ENCODE data around the gene PLXNA1.

PLXNA1 gene

DNA sequence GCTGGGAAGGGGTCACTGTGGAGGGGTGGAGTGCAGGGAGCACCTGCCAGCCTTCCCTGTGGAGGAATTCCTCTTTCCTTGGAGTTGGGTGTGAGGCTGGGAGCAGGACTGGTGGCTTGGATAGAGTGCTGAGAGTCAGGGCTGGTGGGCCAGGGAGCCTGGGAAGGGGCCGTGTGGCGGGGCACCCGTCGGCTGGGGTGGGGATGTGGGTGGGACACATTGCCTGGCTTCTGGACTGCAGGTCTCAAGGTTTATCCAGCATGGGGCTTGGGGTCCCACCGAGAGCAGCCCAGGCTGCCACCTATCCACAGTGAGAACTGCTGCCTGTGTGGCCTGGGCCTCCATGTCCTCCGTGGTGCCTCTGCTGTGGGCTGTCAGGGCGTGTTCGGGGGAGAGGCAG lies 4.7 kb downstream of the PLXNA1 start:
- no peak for DNase-seq (ENCODE audit: low read depth)

DNA sequence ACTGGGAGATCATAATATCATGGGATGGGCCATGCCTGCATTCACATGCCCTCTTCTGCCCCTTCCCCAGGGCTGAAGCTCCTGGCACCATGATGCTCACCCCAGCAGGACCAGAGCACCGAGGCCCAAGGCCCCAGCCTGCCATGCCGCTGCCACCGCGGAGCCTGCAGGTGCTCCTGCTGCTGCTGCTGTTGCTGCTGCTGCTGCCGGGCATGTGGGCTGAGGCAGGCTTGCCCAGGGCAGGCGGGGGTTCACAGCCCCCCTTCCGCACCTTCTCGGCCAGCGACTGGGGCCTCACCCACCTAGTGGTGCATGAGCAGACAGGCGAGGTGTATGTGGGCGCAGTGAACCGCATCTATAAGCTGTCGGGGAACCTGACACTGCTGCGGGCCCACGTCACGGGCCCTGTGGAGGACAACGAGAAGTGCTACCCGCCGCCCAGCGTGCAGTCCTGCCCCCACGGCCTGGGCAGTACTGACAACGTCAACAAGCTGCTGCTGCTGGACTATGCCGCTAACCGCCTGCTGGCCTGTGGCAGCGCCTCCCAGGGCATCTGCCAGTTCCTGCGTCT lies 5.6 kb downstream of the PLXNA1 start:
- no peak for DNase-seq (ENCODE audit: low read depth)

DNA sequence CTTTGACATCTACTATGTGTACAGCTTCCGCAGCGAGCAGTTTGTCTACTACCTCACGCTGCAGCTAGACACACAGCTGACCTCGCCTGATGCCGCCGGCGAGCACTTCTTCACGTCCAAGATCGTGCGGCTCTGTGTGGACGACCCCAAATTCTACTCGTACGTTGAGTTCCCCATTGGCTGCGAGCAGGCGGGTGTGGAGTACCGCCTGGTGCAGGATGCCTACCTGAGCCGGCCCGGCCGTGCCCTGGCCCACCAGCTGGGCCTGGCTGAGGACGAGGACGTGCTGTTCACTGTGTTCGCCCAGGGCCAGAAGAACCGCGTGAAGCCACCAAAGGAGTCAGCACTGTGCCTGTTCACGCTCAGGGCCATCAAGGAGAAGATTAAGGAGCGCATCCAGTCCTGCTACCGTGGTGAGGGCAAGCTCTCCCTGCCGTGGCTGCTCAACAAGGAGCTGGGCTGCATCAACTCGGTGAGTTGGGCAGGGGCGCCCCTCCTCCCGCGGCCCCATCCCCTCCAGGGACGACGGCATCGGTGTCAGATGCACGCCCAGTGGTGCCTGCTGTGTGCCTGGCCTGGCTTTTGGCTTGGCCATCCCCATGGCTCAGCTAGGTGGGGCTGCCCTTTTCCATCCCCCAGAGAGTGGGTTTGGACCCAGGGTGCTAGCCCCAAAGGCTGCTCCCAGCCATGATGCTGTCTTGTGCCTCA lies 6.6 kb downstream of the PLXNA1 start:
- DNase-seq (ENCODE audit: low read depth), result no peak

DNA sequence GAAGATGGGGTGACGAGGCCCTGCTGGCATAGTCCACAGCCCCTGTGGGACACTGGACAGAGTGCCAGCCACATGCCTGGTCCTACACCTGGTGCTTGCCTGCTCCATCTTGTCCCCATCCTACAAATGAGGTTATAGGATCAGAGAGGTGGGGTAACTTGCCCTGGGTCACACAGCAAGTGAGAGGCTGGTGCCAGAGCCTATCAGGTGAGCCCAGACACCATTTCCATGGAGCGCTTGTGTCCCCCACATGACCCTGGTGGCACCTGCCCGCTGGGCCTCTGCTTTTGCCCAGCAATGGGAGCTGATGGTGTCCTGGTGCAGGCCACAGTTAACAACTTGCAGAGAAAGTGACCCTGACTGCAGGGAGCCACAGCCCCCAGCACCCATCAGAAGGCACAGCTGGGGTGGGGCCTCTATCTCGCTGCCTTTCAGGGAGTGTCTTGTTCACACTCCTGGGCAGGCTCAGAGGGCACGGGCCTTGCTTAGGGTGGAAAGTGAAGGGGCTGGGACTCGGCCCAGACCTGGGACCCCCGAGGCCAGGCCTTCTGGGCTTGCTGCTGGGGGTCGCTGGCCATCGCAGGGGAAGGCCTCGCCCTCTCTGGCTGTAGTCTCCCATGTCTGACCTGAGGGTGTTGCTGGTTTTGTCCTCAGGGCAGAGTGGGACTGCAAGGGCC lies 7.2 kb downstream of the PLXNA1 start:
- no peak for DNase-seq (ENCODE audit: low read depth)

DNA sequence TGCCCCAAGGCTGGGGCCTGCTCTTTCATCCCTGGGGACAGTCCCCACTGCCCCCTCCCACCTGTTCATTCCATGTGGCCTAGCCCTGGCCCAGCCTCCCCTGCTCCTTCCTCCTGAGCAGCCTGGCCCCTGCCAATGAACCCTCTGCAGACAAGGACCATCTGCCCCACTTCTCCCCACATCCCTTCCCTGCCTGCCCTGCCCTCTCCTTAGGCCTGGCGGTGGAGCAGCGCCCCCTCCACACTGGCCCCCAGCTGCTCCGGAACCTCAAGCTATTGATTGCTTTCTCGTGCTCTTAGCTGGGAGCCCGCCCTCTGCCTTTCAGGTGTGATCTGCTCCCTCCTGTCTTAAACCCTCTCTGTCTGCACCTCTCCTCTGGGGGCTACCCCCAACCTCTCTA lies 8.0 kb downstream of the PLXNA1 start:
- DNase-seq (ENCODE audit: low read depth), result no peak

DNA sequence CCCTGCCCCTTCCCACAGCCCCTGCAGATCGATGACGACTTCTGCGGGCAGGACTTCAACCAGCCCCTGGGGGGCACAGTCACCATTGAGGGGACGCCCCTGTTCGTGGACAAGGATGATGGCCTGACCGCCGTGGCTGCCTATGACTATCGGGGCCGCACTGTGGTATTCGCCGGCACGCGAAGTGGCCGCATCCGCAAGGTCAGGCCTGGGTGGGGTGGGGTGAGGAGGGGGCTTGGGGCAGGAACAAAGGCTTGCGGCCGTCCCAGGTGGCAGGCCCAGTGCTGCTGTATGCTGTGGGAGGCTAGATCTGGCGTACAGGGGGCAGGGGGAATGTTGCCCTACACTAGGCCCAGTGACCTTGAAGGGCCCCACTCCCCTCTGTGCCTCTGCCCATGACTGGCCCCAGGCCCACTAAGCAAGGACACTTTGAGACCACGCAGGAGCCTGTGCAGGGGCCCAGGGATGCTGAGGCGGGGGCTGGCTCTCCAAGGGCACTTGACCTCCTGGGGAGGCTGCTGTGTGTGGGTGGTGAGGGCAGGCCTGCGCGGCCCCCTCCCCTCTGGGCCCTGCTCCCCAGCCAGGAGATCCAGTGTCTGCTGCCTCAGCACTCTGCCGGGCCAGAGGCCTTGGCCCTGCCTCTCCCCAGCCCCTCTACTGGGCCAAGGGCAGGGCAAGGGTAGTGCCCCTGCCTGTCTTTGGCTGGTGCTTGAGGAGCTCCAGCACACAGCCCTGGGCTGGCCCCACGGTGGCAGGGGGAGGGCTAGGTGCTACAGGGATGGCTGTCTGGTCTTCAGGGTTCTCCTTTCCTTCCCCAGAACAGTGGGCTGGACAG lies 8.7 kb downstream of the PLXNA1 start:
- DNase-seq (ENCODE audit: low read depth), result no peak

DNA sequence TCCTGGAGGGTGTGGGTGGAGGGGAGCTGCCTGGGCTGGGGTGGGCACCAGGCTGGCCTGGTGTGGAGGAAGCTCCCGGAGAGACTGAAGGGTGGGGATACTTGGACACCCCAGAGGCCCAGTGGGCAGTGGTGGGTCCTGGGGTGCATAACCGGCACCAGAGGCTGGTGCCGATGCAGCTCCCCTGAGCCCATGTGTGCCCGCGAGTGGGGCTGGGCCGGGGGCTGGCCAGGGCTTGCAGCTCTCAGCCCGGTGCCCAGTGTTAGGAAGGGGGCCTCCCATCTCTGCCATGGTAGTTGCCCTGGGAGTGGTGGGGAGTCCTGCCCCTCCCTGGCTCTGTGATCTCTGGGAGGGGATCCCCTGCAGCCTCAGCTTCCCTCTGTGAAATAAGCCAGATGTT lies 9.3 kb downstream of the PLXNA1 start:
- no peak for DNase-seq (ENCODE audit: low read depth)

DNA sequence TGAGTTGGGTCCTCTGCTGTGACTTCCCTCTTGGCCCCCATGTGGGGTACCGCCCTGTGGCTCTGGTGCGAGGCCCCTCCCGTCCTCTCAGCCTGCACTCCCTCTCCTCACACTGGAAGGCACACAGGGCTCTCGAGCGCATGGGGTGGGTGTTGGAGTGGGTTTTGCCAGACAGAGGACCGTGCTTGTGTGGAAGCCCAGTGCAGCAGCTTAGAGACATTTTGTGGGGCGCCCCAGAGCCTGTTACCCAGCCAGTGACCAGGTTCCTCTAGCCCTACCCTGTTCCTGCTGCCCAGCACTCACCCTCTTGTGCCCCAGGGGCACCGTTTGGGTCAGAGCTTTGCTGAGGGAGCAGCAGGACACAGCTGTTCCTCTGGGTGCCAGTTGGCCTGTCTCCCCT lies 9.9 kb downstream of the PLXNA1 start:
- no peak for DNase-seq (ENCODE audit: low read depth)

DNA sequence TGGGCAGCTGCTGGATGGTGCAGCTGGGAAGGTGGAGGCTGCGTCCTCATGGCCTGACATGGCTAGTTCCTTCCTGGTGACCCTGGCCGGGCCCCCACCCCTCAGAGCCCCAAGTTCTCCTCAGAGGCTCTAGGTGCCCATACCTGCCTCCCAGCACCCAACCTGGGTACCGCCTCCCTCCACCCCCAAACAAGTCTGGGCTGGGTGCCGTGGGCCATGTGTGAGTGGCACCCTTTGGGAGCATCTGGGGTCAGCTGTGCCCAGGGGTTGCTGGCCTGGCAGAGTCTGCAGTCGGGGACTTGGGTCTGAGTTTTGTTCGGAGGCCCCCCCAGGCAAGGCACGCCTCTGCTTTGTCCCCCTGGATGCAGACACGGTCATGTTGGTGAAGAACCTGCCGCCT lies 10.5 kb downstream of the PLXNA1 start:
- DNase-seq (ENCODE audit: low read depth), result no peak

DNA sequence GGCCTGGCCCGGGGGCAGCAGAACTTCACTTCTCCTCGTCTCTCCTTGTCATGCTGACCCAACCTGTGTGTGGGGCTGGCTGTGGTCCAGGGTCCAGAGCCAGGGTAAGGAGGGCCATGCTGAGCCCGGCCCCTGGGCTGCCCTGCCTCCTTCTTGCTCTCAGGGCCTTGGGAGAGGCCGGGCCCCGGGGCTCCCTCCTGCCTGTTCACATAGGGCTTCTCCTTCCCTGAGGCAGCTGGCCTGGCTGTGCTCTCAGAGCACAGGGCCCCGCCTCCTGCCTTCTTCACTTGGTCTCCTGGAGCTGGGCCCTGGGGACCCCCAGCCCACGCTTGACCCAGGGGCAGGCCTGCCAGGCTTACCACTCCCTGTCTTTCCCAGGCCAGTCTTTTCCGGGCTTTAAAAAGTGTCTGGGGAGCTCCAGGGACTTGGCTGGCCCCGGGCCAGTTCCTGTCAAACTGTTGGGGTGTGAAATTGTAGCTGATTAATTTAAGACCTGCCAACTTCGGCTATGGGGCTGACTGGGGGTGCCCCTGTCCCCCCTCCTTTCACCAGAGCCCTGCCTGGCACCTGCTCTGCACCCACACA lies 11.8 kb downstream of the PLXNA1 start:
- DNase-seq (ENCODE audit: low read depth), result no peak

DNA sequence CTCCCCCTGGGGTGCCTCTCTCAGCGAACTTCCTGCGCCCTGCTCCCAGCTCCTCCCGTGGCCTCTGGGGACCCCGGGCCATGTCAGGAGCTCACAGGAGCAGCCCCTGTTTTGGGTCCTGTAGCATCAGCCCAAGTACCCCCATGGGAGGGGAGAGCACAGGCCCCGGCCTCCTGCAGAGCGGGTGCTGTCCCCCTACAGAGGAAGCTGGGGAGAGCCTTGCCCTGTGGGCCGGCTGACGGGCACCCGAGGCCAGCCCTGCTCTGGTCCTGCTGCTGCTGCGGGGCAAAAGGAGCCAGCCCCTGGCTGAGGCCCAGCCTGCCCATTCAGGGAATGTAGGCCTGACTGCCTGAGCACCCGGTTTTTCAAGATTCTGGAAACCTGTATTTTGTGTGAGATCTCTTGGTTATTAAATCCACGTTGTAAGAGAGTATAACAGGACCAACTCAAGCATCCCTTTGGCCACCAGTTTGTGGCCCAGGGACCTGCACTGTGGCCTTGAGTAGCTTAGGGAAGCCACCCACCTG lies 12.4 kb downstream of the PLXNA1 start:
- no peak for DNase-seq (ENCODE audit: low read depth)

DNA sequence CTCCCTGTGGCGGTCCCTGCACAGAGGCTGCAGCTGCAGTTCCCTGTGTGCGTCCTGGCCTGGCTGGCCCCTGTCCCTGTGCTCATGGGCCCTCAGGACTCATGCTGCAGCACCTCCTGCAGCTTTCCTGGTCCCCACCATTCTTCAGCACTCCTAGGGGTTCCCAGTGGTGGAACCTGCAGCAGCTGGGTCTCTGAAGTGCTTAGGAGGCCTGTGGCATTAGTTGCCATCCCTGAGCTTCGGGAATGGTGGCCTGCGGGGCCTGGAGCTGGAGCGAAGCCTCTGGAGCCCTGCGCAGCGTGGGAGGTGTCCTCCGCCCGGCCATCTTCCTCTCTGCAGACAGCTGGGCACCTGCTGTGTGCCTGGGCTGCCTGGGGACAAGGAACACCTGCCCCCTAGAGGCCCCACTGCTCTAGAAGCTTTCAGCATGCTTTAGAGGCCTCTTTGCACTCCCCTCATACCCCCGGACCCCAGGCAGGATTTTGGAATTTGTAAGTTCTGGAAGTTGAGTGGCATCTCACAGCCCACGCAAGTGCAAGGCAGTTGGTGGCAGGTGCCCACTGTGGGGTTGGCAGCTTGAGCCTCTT lies 13.1 kb downstream of the PLXNA1 start:
- DNase-seq (ENCODE audit: low read depth), result no peak

DNA sequence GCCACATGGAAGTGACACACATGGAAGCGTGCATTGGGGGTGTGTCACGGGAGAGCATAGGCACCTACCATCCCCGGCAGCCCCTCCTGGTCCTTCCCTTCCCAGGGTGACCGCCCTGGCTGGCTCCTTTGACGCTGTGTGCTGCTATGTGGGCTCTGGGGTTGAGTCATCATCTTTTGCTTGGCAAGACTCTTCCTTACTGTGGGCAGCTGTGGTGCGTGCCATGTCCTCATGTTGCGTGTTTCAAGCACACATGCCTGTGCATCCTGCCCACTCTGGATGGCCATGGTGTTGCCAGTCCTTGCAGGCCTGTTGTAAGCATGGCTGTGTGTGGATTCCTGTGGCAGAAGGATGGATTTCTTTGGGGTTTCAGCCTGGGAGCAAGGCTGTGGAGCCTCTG lies 14.0 kb downstream of the PLXNA1 start:
- DNase-seq (ENCODE audit: low read depth), result no peak

DNA sequence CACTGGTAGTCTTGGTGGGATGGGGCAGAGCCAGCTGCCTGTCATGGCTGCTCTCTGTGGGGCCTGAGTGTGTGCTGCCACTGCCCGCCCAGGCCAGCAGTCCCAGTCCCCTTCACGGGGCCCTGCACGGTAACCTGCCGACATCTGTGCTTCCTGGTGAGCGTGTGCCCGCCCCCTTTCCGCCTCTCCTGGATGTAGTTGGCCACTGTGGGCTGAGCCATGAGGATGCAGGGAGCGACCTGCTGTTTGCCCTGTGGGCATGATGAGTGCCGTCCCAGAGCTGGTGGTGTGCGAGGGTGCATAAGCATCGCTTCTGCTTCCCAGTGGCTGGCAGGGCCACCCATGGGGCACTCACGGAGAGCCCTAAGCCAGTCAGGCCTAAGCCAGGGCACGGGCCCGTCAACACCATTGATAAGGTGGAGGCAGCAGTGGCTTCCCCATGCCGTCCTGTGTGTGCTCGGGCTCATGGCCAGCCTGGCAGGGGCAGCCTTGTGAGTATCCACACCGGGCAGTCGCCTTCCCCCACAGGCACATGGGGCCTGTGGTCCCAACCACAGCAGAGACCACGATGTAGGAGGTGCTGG lies 14.6 kb downstream of the PLXNA1 start:
- no peak for DNase-seq (ENCODE audit: low read depth)

DNA sequence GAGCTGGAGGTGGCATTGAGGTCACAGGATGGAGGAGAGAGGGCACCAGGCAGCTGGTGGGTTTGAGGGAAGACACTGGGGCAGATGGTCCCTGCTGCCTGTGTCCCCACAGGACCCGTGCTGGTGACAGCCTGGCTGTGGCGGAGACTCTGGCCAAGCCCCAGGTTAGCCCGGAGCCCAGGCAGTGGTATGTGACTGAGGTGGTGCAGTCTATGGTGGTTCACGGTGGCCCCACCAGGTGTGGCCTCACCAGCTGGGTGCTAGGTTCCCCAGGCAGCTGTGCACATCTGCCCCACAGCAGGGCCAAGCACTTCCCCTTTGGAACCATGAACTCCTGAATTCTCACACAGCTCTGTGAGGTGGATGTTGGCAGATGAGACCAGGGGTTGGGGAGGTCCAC lies 15.4 kb downstream of the PLXNA1 start:
- no peak for DNase-seq (ENCODE audit: low read depth)

DNA sequence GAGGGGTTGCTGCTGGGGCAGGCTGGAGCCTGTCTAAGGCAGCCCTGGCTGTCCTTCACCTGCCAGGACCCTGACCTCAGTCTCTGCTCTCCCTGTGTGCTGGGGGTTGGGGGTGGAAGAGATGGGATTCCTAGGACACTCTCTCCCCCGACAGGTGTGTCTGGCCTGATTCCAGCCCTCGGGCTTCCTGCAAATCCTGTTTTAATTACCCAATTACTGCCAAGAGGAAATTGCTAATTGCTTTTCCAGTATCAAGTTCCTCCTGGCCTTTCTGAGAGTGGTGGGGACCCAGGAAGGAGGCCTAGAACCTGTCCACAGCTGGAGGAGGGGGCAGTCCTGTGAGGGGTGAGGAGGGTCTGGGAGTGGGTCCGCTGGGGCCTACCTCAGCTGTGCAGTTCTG lies 15.8 kb downstream of the PLXNA1 start:
- DNase-seq (ENCODE audit: low read depth), result no peak

DNA sequence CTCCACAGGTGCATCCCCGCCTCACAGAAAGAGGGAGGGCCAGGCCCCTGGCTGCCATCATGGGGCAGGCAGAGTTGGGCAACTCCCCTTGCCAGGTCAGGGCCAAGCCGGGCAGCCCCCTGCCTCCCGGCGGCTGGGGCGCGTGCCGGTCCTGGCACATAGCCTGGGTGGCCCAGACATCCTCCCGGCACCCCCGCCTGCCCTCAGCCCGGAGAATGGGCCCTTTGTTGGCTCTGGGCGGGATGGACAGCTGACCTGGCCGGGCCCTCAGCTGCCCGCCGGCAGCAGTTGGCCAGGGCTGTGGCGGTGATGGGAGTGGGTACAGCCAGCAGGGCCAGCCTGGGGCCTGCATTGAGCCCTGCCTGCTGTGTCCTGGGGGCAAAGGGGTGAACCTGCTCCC lies 16.5 kb downstream of the PLXNA1 start:
- no peak for DNase-seq (ENCODE audit: low read depth)

DNA sequence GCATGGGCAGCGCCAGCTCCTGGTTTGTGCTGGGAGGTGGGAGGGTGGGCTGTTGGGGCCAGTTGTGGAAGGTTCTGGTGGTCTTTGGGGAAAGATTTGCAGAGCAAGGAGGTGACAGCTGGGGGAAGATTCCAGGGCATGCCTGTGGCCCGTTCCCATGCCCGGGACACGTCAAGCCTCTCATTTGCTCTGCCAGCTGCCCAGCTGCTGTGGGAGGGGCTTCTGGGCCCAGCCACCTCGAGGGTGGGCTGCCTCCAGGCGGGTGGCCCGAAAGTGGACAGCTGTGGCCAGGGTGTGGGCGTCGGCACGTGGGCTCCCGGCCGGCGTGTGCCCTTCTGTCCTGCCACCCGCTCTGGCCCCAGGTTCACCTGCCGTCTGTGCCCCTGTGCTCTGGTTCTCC lies 17.2 kb downstream of the PLXNA1 start:
- DNase-seq (ENCODE audit: low read depth), result no peak

DNA sequence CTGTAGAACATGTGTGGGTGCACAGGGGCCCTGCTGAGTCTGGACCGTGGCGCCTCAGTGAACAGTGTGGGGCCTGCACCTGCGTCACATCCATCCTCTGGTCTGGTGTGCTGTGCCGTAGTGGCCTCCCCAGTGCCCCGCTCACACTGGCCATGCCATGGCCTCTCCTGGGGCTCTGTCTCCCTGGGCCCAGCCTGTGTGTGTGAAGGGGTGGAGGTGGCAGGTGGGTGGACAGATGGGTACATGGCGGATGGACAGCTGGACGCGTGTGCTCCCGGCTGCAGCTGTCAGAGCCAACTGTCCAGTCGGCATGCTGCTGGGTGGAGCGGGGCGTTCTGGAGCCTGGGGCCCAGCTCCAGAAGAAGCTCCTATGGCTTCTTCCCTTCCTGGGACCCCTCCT lies 17.8 kb downstream of the PLXNA1 start:
- no peak for DNase-seq (ENCODE audit: low read depth)

DNA sequence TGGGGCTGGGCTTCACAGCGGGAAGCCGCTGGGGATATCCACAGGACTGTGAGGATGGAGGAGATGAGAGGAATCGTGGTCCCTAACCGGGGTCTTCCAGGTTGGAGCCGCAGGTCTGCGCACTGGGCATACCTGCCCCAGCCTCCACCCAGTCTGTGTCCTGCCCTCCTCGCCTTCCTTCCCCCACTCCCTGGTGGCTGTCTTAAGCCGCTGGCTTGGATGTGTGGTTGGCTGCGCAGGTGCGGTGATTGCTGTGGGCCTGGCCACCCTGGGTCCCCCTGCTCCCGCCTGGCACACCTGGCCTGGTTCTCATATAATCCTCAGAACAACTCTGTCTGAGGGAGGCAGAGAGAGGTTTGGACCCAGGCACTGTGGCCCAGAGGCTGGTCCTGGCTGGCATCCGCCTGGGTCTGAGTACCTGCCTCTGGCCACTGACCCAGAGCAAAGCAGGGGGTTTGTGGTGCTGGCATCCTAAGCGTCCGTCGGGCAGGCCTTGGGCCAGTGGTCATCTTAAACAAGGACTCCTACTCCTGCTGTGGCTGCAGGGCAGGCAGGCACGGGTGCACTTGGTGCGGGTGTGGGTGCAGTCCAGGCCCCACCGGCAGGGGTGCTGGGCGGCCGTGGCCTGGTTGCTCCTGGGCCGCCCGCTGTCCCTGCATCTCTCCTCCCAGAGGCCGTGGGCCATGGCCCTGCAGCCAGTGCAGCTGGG lies 18.7 kb downstream of the PLXNA1 start:
- DNase-seq (ENCODE audit: low read depth), result no peak

Data from CMK (cell line).